ENCODE measurements around the gene TAL2. TPM values are rescaled to one million over a fixed set of nuclear protein-coding genes. Genes with fewer than 3 reads are reported as not detected.
A peak's percentile ranks its signal among the peaks of the same experiment; 100 is the strongest.

TAL2 gene
- total and polyA plus RNA-seq, 10 of the 15 experiments (the other 5 are each of a cell fraction or from before 2014, with no cell fraction given): 0.16 to 0.51 (median 0.34) TPM; not detected in 1

GRCh38 chr9:105690742-105691141 is 28.5 kb downstream of the TAL2 start:
- H3K79me2 ChIP-seq (ENCODE audit: control insufficient read depth, insufficient read depth, low read length): peaks cover 6% of the 10 kb centered on the region
- RAD21 ChIA-PET (ENCODE audit: unreplicated experiment): no interaction called here
- intact Hi-C loops (cut with micrococcal nuclease; ENCODE audit: unreplicated experiment) (loop anchor here (10.0 kb wide), 2 partner anchors 246 to 446 kb away; partner anchors contain the start of genes FSD1L and SLC44A1), in situ Hi-C loops (cut with MboI) (no loop called here)
- peak; percentile 27; the same call in 1 of the 2 replicates for TF ChIP-seq SMC3 (IDR thresholded peaks at IDR 0.05; ENCODE audit: borderline replicate concordance, low read length)
- no peak for TF ChIP-seq NR2C1 (IDR thresholded peaks at IDR 0.05)
- TF ChIP-seq RELA (IDR thresholded peaks at IDR 0.05; ENCODE audit: borderline replicate concordance, partially characterized antibody): no peak
- TF ChIP-seq NR2C2 (IDR thresholded peaks at IDR 0.05; ENCODE audit: borderline replicate concordance, control insufficient read depth, insufficient read length, low read depth): no peak
- TF ChIP-seq RAD21 (IDR thresholded peaks at IDR 0.05; ENCODE audit: insufficient read depth, low read depth, low read length): 0 out of 2 replicates have a peak, but pooled peaks have one; percentile 17
- no peak for TF ChIP-seq RB1 (IDR thresholded peaks at IDR 0.05; ENCODE audit: borderline replicate concordance)
- TF ChIP-seq EZH2 (IDR thresholded peaks at IDR 0.05; ENCODE audit: borderline replicate concordance, control insufficient read depth, low read depth, low read length): no peak
- no peak for TF ChIP-seq TAF1 (IDR thresholded peaks at IDR 0.05; ENCODE audit: borderline replicate concordance, low read depth, low read length)
- no peak for TF ChIP-seq PKNOX1 (IDR thresholded peaks at IDR 0.05)
- TF ChIP-seq ZSCAN29 (IDR thresholded peaks at IDR 0.05): no peak
- TF ChIP-seq PAX8 (IDR thresholded peaks at IDR 0.05): no peak
- TF ChIP-seq PAX5 (IDR thresholded peaks at IDR 0.05; ENCODE audit: borderline replicate concordance, low read depth, low read length): no peak
- no peak for TF ChIP-seq NRF1 (conservative IDR thresholded peaks at IDR 0.05; ENCODE audit: low read depth, low read length)
- no peak for TF ChIP-seq NR2F1 (conservative IDR thresholded peaks at IDR 0.05)
- TF ChIP-seq CTCF (IDR thresholded peaks at IDR 0.05 in 2 of 3, conservative IDR thresholded peaks at IDR 0.05 in 1 of 3; ENCODE audit: control insufficient read depth in 2 of 3, extremely low read depth in 1 of 3, insufficient read depth in 1 of 3, low read depth in 3 of 3, low read length in 3 of 3): peak; percentile 11 to 41 (median 24); a peak in 3 of 6 replicates
- peaks cover 3% of the 10 kb centered on the region; the same call in 1 of the 2 replicates for H3K4me1 ChIP-seq (ENCODE audit: control insufficient read depth, insufficient read depth, low read length)
- POLR2A ChIA-PET: no interaction called here
- H3K9me3 ChIP-seq (replicated peaks; ENCODE audit: control insufficient read depth, insufficient read depth, low read length): no peaks in the 10 kb centered on the region
- 0 out of 4 replicates have a peak, but pooled peaks cover 0 to 3% of the 10 kb centered on the region in 2 experiments for H3K27me3 ChIP-seq (replicated peaks in 1 of 2; ENCODE audit: control insufficient read depth in 2 of 2, insufficient read depth in 2 of 2, low read length in 1 of 2)
- H3K36me3 ChIP-seq (ENCODE audit: control insufficient read depth in 2 of 2, insufficient read depth in 2 of 2, low read length in 1 of 2): no peaks in the 10 kb centered on the region
- ATAC-seq (no peak), DNase-seq (ENCODE audit: low read depth, low spot score) (no peak), FAIRE-seq (no peak)
- no peak overlapping the region for H3K4me3 ChIP-seq
- no peak overlapping the region for H3K9ac ChIP-seq (ENCODE audit: control insufficient read depth, insufficient read depth, low read length)
- H3K4me2 ChIP-seq (ENCODE audit: control insufficient read depth, insufficient read depth): no peak overlapping the region
- H4K20me1 ChIP-seq (ENCODE audit: control insufficient read depth, insufficient read depth): no peaks in the 10 kb centered on the region
- no peak overlapping the region for H3K27ac ChIP-seq (ENCODE audit: control insufficient read depth, insufficient read depth)
- BruUV-seq (replicated peaks): no TSS peak
- WGBS (ENCODE audit: insufficient coverage, insufficient replicate concordance, low lambda C conversion rate, missing lambda C conversion rate): 42% methylated on average over 2 of the region's 2 CpGs
- H2AFZ ChIP-seq (ENCODE audit: control insufficient read depth, low read depth, low read length): no peak overlapping the region
- CTCF ChIA-PET: interaction anchor here (0.6 to 1.0 kb wide), 3 partner anchors 22 to 1611 kb away, joined by 3 read pairs; no protein-coding TSS in a partner anchor
- SMC1A ChIA-PET (ENCODE audit: uncharacterized antibody, unreplicated experiment): interaction anchor here (1.4 kb wide), 1 partner anchor 69 kb away, joined by 3 read pairs; no protein-coding TSS in a partner anchor
